GM12891 (cell line): ENCODE data around the gene GFOD1.

ENCODE experiments used
- POLR2A ChIP-seq: IDR thresholded peaks from 2 replicates; pipeline ENCODE4 v1.6.1; 2011; ENCODE audit warnings: low read depth, low read length, control low read depth
- SPI1 ChIP-seq: IDR thresholded peaks from 2 replicates; pipeline ENCODE4 v1.6.1; 2011; ENCODE audit warnings: low read depth, low read length, control low read depth
- TAF1 ChIP-seq: IDR thresholded peaks from 2 replicates; pipeline ENCODE4 v1.6.1; 2011; ENCODE audit warnings: low read depth, low read length, control low read depth

DNA sequence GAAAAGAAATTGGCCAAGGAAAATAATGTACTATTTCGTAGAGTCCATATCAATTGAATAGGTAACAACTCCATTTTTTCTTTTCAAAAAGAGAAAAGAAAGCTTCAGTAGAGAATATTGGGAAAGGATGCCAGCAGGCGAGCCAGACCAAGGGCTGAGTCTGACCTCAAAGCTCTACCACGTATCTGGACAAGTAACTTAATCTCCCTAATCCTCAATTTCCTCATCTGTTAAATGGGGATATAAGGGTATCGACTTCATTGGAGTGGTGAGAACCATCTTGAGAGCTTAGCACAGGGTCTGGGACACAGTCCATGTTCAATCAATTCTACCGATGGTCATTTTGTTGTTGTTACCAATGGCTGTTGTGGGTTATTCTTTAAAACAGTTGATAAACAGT, 95.9 kb downstream of the GFOD1 start:
- TF ChIP-seq POLR2A (no peak), TAF1 (no peak), SPI1 (no peak)
